ENCODE results near the gene PNRC2.
"Not testable (repeated sequence)": the region's sequence is repeated elsewhere in the genome, so short reads cannot be mapped to it uniquely, and the experiment has no call there.

Gene PNRC2

GRCh38 chr1:23928789-23929188 lies 30.8 kb upstream of the PNRC2 start:
- no peak overlapping the region for H3K4me3 Mint-ChIP-seq
- no peaks in the 10 kb centered on the region for H3K27me3 Mint-ChIP-seq
- H3K27ac Mint-ChIP-seq, result no peak overlapping the region

DNA sequence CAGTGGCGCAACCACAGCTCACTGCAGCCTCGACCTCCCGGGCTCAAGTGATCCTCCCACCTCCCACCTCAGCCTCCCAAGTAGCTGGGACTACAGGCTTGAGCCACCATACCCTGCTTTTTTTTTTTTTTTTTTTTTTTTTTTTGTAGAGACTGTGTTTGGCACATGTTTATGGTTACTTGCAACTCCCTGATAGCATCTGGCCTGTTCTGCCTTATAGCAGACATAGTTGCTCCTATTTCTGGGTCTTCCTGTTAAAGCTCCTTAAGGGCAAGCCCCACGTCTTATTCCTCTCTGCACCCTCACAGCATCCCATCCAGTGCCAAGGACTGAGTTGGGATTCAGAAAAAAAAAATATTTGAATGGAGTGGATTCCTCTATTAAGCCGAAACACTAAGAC lies 29.4 kb upstream of the PNRC2 start:
- no peaks in the 10 kb centered on the region for H3K9me3 Mint-ChIP-seq
- H3K4me3 Mint-ChIP-seq, result no peak overlapping the region
- no peak overlapping the region for H3K27ac Mint-ChIP-seq

More at GRCh38 chr1:23928789-23929188, 30.8 kb upstream of the PNRC2 start:
- Mint-ChIP-seq H3K9me3 (no peaks in the 10 kb centered on the region), H3K4me1 (no peaks in the 10 kb centered on the region), H3K36me3 (no peaks in the 10 kb centered on the region)

DNA sequence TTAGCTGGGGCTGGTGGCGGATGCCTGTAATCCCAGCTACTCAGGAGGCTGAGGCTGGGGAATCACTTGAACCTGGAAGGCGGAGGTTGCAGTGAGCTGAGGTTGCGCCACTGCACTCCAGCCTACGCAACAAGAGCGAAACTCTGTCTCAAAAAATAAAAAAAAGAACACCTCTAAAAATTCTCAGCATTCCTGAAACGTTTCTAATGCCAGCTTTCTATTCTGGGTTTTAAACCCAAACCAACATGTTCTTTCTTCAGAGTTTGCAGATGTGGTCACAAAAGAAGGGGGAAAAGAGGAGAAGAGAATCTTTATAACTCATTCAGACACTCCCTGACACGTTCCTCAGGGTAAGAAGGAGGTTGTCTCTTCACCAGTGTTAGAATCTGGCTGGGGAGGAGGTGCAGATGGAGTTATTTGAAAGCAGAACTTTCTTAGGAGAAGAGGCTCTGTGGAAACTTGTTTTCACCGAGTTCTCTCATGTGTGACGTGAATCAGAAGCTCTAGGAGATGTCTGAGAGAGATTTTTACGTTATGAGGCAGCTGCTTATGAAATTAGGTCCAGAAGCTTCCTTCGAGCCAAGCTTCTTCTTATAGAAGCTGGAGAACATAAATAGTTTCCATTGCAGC lies 28.7 kb upstream of the PNRC2 start:
- H3K27me3 Mint-ChIP-seq, result no peaks in the 10 kb centered on the region
- no peak overlapping the region for H3K27ac Mint-ChIP-seq
- H3K36me3 Mint-ChIP-seq, result no peaks in the 10 kb centered on the region
- no peaks in the 10 kb centered on the region for H3K9me3 Mint-ChIP-seq
- no peak overlapping the region for H3K4me3 Mint-ChIP-seq
- no peaks in the 10 kb centered on the region for H3K4me1 Mint-ChIP-seq

More for the DNA sequence above, 29.4 kb upstream of the PNRC2 start:
- no peaks in the 10 kb centered on the region for H3K4me1 Mint-ChIP-seq
- H3K27me3 Mint-ChIP-seq, result no peaks in the 10 kb centered on the region
- H3K36me3 Mint-ChIP-seq, result no peaks in the 10 kb centered on the region

- Mint-ChIP-seq H3K4me3 (no peak overlapping the region), H3K27ac (no peak overlapping the region), H3K27me3 (no peaks in the 10 kb centered on the region), H3K9me3 (no peaks in the 10 kb centered on the region), H3K4me1 (no peaks in the 10 kb centered on the region), H3K36me3 (no peaks in the 10 kb centered on the region)
These were observed 28.1 kb upstream of the PNRC2 start for GRCh38 chr1:23931491-23931880.

- Mint-ChIP-seq H3K4me3 (no peak overlapping the region), H3K36me3 (no peaks in the 10 kb centered on the region), H3K27me3 (no peaks in the 10 kb centered on the region), H3K27ac (no peak overlapping the region), H3K4me1 (no peaks in the 10 kb centered on the region), H3K9me3 (no peaks in the 10 kb centered on the region)
These were observed 23.0 kb upstream of the PNRC2 start for GRCh38 chr1:23936481-23937176.

- H3K36me3 Mint-ChIP-seq, result no peaks in the 10 kb centered on the region
- no peaks in the 10 kb centered on the region for H3K4me1 Mint-ChIP-seq
- no peak overlapping the region for H3K4me3 Mint-ChIP-seq
- no peaks in the 10 kb centered on the region for H3K27me3 Mint-ChIP-seq
- H3K27ac Mint-ChIP-seq, result no peak overlapping the region
- H3K9me3 Mint-ChIP-seq, result no peaks in the 10 kb centered on the region
These were observed 12.3 kb upstream of the PNRC2 start for GRCh38 chr1:23947366-23947765.

DNA sequence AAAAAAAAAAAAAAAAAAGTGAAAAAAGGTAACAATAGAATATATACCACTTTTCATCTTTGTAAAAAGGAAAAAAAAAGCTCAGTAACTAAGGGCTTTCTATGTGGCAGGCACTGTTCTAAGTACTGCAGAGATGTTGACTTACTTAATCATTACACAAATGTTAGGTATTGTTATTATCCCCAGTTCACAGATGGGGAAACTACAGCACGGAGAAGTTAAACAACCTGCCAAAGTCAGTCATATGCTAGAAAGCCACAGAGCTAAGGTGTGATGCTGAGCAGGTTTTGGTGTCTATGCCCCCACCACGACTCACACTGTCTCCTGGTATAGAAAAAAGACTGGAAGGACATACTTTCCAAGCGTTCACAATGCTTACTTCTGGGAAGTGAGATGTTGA lies 6.6 kb upstream of the PNRC2 start:
- Mint-ChIP-seq H3K27ac (no peak overlapping the region), H3K4me3 (no peak overlapping the region), H3K27me3 (no peaks in the 10 kb centered on the region)

GRCh38 chr1:23957096-23957495 lies 2.5 kb upstream of the PNRC2 start:
- no peaks in the 10 kb centered on the region for H3K27me3 Mint-ChIP-seq
- H3K4me1 Mint-ChIP-seq, result peaks cover 36% of the 10 kb centered on the region
- H3K9me3 Mint-ChIP-seq, result no peaks in the 10 kb centered on the region
- H3K36me3 Mint-ChIP-seq, result peaks cover 17% of the 10 kb centered on the region
- peak overlapping the region; percentile 58 for H3K4me3 Mint-ChIP-seq
- H3K27ac Mint-ChIP-seq, result peak overlapping the region; percentile 82

More for the DNA sequence above, 6.6 kb upstream of the PNRC2 start:
- H3K9me3 Mint-ChIP-seq, result no peaks in the 10 kb centered on the region
- peaks cover 18% of the 10 kb centered on the region for H3K4me1 Mint-ChIP-seq
- no peaks in the 10 kb centered on the region for H3K36me3 Mint-ChIP-seq

GRCh38 chr1:23958040-23958809 lies 1.4 kb upstream of the PNRC2 start:
- Mint-ChIP-seq H3K4me1 (peaks cover 45% of the 10 kb centered on the region), H3K36me3 (peaks cover 19% of the 10 kb centered on the region), H3K27ac (peak overlapping the region; percentile 100), H3K4me3 (peak overlapping the region; percentile 100)
- not testable (repeated sequence) for H3K9me3 Mint-ChIP-seq, H3K27me3 Mint-ChIP-seq

DNA sequence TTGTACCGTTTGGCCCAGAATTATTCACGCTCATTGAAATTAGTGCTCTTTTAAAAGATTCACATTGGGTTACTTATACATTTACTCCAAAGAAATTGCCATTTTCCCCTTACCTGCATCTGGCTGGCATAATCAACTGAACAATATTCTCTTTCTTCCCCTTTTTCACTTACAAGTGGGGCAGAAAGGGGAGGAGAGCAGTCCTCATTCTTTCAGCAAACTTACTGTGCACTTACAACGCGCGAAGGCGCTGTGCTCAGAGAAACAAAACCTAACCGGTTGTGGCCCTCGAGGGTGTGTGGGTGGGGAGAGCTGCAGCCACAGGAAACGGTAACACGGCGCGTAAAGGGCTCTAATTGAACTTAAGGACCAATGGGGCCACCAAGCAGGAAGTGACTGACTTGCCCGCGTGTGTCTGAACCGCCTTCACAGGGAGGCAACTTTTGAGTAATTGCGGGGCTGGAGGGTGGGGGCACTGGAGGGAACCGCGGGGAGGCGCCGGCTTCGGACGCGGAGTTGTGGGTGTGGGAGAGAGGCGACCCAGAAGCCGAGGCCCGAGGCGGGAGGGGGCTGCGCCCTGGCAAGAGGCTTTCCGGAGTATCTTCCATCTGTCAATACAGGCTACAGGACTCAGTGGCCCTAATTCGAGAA lies 693 bp upstream of the PNRC2 start:
- H3K4me3 Mint-ChIP-seq, result peak overlapping the region; percentile 100
- H3K9me3 Mint-ChIP-seq, result no peaks in the 10 kb centered on the region
- peaks cover 50% of the 10 kb centered on the region for H3K4me1 Mint-ChIP-seq
- H3K27ac Mint-ChIP-seq, result peak overlapping the region; percentile 100
- H3K27me3 Mint-ChIP-seq, result no peaks in the 10 kb centered on the region
- peaks cover 19% of the 10 kb centered on the region for H3K36me3 Mint-ChIP-seq

DNA sequence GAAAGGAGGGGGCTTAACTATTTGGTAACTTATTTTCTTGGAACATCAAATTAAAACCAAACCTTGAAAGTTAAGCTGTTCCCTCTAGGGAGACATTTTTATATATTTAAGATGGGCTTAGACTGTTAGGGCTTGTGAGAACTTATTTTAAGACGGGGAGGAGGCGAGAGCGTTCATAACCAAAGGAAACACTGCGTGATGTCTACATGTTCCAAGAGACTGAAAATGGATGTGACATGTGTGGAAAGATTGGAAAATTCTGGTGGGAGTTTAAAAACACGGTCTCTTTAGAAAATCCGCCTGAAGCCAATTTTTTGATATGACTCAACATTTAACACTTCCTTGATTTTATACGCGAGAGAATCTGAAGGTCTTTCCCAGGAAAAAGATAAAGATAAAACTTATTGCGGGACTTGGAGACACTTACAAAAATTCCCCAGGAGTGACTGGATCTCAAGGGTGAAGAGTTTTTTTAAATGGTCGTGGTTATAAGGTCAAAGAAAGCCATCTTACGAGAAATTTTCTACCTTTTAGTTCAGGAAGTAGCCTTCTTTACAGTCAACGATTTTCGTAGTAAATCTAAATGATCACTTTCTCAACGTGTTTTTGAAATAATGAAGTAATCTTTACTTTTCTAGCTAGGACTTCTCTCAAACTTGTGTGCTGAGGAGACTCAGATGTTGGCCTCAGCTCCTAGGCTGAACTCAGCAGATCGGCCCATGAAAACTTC lies 828 bp downstream of the PNRC2 start:
- peaks cover 52% of the 10 kb centered on the region for H3K4me1 Mint-ChIP-seq
- no peaks in the 10 kb centered on the region for H3K27me3 Mint-ChIP-seq

GRCh38 chr1:23963617-23964234 lies 4.1 kb downstream of the PNRC2 start:
- Mint-ChIP-seq H3K4me1 (peaks cover 67% of the 10 kb centered on the region), H3K36me3 (peaks cover 34% of the 10 kb centered on the region), H3K27ac (peak overlapping the region; percentile 90), H3K4me3 (peak overlapping the region; percentile 24), H3K9me3 (no peaks in the 10 kb centered on the region), H3K27me3 (no peaks in the 10 kb centered on the region)

More for the DNA sequence above, 828 bp downstream of the PNRC2 start:
- H3K9me3 Mint-ChIP-seq, result no peaks in the 10 kb centered on the region
- peak overlapping the region; percentile 100 for H3K27ac Mint-ChIP-seq
- peak overlapping the region; percentile 100 for H3K4me3 Mint-ChIP-seq
- peaks cover 20% of the 10 kb centered on the region for H3K36me3 Mint-ChIP-seq

GRCh38 chr1:23964235-23964668 lies 4.6 kb downstream of the PNRC2 start:
- H3K4me3 Mint-ChIP-seq, result peak overlapping the region; percentile 24
- peak overlapping the region; percentile 90 for H3K27ac Mint-ChIP-seq

GRCh38 chr1:23964790-23965740 lies 5.4 kb downstream of the PNRC2 start:
- no peaks in the 10 kb centered on the region for H3K9me3 Mint-ChIP-seq
- peak overlapping the region; percentile 38 for H3K4me3 Mint-ChIP-seq
- peaks cover 65% of the 10 kb centered on the region for H3K4me1 Mint-ChIP-seq
- H3K27ac Mint-ChIP-seq, result peak overlapping the region; percentile 90
- peaks cover 32% of the 10 kb centered on the region for H3K36me3 Mint-ChIP-seq
- H3K27me3 Mint-ChIP-seq, result no peaks in the 10 kb centered on the region

More at GRCh38 chr1:23964235-23964668, 4.6 kb downstream of the PNRC2 start:
- H3K36me3 Mint-ChIP-seq, result peaks cover 34% of the 10 kb centered on the region
- H3K9me3 Mint-ChIP-seq, result no peaks in the 10 kb centered on the region
- H3K27me3 Mint-ChIP-seq, result no peaks in the 10 kb centered on the region
- peaks cover 65% of the 10 kb centered on the region for H3K4me1 Mint-ChIP-seq
